Stimulated activated CD4-positive, alpha-beta T cell treated with anti-CD3 and anti-CD28 coated beads, Interleukin-4, amount 100 ng/mL, for 1 hour (primary cell): ENCODE measurements around the gene MAST3.

Experiments used
- DNase-seq: peaks from one replicate; pipeline ENCODE4 v3.0.0-alpha.2; 2020

Gene MAST3

GRCh38 chr19:18114483-18114882, 16.9 kb downstream of the MAST3 start:
- DNase-seq, result no peak

- DNase-seq, result no peak
Measured at GRCh38 chr19:18117364-18117691, 19.8 kb downstream of the MAST3 start.

GRCh38 chr19:18117692-18118378, 20.3 kb downstream of the MAST3 start:
- DNase-seq, result peak; percentile 94

- DNase-seq, result no peak
Measured at GRCh38 chr19:18118420-18119012, 20.9 kb downstream of the MAST3 start.

- peak; percentile 41 for DNase-seq
Measured at GRCh38 chr19:18119013-18119716, 21.6 kb downstream of the MAST3 start.

GRCh38 chr19:18119717-18120105, 22.1 kb downstream of the MAST3 start:
- peak; percentile 60 for DNase-seq

- no peak for DNase-seq
Measured at GRCh38 chr19:18120127-18120526, 22.5 kb downstream of the MAST3 start.

GRCh38 chr19:18121166-18121565, 23.6 kb downstream of the MAST3 start:
- DNase-seq, result no peak

- DNase-seq, result no peak
Measured at GRCh38 chr19:18122424-18122823, 24.8 kb downstream of the MAST3 start.

GRCh38 chr19:18122860-18123795, 25.6 kb downstream of the MAST3 start:
- no peak for DNase-seq

GRCh38 chr19:18123819-18124218, 26.2 kb downstream of the MAST3 start:
- no peak for DNase-seq

- no peak for DNase-seq
Measured at GRCh38 chr19:18126097-18126496, 28.5 kb downstream of the MAST3 start.

GRCh38 chr19:18128044-18128443, 30.5 kb downstream of the MAST3 start:
- DNase-seq, result no peak

GRCh38 chr19:18128805-18129204, 31.2 kb downstream of the MAST3 start:
- no peak for DNase-seq

GRCh38 chr19:18130523-18131242, 33.1 kb downstream of the MAST3 start:
- no peak for DNase-seq

- no peak for DNase-seq
Measured at GRCh38 chr19:18131841-18132596, 34.4 kb downstream of the MAST3 start.

GRCh38 chr19:18135712-18136584, 38.4 kb downstream of the MAST3 start:
- DNase-seq, result no peak

- DNase-seq, result no peak
Measured at GRCh38 chr19:18137242-18137641, 39.7 kb downstream of the MAST3 start.

GRCh38 chr19:18137657-18138339, 40.2 kb downstream of the MAST3 start:
- no peak for DNase-seq

- DNase-seq, result no peak
Measured at GRCh38 chr19:18140473-18140872, 42.9 kb downstream of the MAST3 start.
